ENCODE results near the gene ZNF584.

The ZNF584 gene

DNA sequence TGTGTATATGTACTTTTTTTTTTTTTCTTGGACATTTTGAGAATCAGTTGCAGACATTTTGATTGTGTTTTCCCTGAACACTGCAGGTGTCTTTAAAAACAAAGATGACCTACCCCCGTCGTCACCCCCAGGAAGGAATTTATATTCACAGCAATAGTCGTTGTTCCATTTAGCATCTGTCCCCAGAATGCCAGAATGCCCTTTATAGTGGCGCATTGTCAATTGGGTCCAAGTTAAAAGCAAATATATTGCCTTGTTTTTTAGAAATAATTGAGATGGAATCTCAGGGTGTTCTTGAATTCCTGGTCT lies 14.8 kb upstream of the ZNF584 start:
- POLR2A ChIA-PET, result no interaction called here
- CTCF ChIA-PET, result no interaction called here

DNA sequence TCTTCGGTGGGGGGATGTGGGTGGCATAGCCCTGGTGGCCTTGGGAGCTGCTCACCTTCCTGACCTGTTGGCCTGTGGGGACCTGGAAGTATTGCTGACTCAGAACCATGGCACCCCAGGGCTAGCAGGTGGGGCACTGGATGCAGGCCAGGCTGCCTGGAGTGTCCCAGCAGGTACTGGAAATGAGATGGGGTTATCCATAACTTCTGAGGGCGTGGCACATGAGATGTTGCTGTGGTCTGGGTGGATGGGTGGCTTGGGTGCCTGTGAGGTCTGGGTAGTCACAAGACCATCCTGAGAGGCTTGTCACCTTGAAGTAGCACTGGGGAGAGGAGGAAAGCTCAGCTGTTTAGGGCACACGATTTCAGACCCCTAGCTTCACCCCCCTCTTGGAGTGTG lies 13.6 kb upstream of the ZNF584 start:
- ChIA-PET CTCF (no interaction called here), POLR2A (no interaction called here)
- TF ChIP-seq, protein P1, sequence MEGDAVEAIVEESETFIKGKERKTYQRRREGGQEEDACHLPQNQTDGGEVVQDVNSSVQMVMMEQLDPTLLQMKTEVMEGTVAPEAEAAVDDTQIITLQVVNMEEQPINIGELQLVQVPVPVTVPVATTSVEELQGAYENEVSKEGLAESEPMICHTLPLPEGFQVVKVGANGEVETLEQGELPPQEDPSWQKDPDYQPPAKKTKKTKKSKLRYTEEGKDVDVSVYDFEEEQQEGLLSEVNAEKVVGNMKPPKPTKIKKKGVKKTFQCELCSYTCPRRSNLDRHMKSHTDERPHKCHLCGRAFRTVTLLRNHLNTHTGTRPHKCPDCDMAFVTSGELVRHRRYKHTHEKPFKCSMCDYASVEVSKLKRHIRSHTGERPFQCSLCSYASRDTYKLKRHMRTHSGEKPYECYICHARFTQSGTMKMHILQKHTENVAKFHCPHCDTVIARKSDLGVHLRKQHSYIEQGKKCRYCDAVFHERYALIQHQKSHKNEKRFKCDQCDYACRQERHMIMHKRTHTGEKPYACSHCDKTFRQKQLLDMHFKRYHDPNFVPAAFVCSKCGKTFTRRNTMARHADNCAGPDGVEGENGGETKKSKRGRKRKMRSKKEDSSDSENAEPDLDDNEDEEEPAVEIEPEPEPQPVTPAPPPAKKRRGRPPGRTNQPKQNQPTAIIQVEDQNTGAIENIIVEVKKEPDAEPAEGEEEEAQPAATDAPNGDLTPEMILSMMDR (IDR thresholded peaks at IDR 0.05; ENCODE audit: control extremely low read depth, extremely low read depth, low read depth, missing control alignments), result no peak
- no peak for DNase-seq (ENCODE audit: extremely low spot score)

More for the DNA sequence above, 14.8 kb upstream of the ZNF584 start:
- TF ChIP-seq, protein P1 (IDR thresholded peaks at IDR 0.05; ENCODE audit: control extremely low read depth, extremely low read depth, low read depth, missing control alignments), result no peak
- no peak for DNase-seq (ENCODE audit: extremely low spot score)

DNA sequence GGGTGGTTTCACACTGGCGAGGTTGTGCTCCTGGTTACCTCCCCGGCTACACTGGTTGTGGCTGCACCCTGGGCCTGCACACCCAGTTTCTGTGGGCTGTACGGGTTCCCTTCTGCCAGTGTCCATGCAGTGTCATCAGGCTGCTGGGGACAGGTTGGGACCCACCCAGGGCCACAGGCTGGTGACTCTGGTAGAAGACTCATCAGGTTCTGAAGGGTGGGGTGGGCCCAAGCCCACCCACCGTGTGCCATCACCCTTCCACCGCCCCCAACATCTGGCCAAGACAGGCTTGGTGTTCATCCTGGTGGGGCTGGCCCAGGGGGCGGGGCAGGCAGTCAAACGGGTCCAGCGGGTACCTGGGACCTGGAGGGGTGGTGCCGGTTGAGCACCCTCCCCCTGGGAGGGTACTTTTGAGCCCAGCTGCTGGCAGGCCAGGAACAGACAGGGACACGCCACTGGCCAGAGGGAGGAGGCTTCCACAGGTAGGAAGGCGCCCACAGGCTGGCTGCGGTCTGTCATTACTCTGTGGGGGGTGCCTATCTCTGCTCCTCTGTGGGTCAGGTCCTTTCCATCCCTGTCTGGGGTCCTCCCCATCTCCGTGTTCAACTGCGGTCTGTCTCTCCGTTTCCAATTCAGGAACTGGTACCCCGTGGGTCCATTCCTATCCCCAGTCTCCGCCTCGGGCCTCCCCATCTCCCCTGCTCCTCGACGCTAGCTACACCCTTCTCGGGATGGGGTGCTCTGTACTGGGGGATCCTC lies 13.1 kb upstream of the ZNF584 start, which contains the start of gene RNF225:
Gene RNF225, plus strand, starts transcription at position 437 of the 759 bp plus-strand sequence. CDS start 434 bp downstream, outside the sequence.
- TF ChIP-seq, protein P1 (IDR thresholded peaks at IDR 0.05; ENCODE audit: control extremely low read depth, extremely low read depth, low read depth, missing control alignments), result no peak
- POLR2A ChIA-PET, result no interaction called here
- DNase-seq (ENCODE audit: extremely low spot score), result no peak
- CTCF ChIA-PET, result no interaction called here

DNA sequence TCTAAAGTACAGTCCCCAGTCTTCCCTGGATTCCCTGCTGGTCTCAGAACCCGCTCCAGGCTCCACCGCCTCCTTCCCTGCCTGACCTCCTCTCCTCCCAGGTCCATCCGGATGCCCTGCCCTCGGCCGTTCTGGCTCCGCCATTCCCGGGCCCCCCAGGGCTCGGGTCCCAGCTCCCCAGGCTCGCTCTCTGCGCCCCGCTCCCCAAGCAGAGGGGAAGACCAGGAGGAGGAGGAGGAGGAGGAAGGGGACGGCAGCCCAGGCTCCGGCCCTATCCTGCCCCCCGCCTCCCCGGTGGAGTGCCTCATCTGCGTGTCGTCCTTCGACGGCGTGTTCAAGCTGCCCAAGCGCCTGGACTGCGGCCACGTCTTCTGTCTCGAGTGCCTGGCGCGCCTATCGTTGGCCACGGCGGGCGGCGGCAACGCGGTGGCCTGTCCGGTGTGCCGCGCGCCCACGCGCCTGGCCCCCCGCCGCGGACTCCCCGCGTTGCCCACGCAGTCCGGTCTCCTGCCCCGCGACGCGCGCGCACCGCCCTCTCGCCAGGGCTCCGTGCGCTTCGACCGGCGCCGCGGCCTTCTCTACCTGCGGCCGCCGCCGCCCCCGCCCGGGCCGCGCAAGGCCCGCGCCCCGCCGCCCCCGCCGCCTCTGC lies 12.3 kb upstream of the ZNF584 start:
- CTCF ChIA-PET, result no interaction called here
- TF ChIP-seq, protein P1 (IDR thresholded peaks at IDR 0.05; ENCODE audit: control extremely low read depth, extremely low read depth, low read depth, missing control alignments), result no peak
- no peak for DNase-seq (ENCODE audit: extremely low spot score)
- POLR2A ChIA-PET, result no interaction called here

DNA sequence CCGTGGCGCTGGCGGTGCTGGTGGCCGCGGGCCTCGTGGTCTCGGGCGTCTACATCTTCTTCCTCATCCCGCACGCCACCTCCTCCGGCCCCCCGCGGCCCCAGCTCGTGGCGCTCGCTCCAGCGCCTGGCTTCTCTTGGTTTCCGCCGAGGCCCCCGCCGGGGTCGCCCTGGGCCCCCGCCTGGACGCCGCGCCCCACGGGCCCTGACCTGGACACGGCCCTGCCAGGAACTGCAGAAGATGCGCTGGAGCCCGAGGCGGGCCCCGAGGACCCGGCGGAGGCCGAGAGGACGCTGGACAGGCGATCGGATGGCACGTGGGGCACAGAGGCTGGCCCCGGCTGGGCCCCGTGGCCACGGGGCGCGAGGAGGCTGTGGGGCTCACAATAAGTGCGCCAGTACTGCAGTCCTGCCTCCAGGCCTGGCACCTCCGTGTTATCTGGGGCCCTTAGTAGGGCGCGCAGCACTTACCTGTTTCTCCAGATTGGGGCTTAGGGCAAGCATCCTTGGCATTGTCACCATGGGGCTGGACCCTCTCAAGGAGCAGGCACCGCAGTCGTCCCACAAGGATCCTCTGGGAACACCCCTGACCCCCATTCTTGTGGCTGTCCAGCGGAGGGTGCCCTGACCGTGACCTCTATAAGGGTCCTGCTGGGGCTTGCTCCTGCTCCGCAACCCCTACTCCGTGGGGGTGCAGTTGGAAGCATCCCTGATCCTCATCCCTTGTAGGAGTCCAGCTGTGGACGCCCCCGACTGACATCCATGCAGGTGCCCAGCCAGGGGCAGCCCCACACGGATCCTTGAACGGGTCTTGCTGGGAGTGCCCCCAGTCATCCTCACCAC lies 11.5 kb upstream of the ZNF584 start:
- ChIA-PET POLR2A (no interaction called here), CTCF (no interaction called here)
- DNase-seq (ENCODE audit: extremely low spot score), result no peak
- TF ChIP-seq, protein P1 (IDR thresholded peaks at IDR 0.05; ENCODE audit: control extremely low read depth, extremely low read depth, low read depth, missing control alignments), result no peak

DNA sequence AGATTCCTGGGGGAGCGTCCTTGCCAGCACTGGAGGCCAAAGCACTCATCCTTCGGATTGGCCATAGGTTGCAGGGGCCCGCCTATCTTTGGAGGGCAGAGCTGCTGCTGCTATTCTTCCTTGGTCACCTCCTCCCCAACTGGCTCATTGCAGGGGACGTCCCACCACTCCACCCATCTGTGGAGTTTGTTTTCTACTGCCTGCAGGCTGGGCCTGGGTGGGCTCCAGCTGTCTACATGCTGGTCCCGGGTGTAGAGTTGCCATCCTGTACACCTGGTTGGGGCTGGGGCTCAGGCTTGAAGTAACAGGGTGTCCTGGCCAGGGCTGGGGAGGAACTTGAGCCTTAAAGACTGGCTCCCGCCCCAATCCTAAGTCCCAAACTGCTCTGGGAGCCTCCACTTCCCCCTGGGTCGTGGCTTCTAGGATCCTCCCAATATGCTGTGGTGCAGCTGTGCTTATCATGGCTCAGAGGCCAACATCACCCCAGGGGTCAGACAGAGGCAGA lies 10.9 kb upstream of the ZNF584 start:
- no peak for DNase-seq (ENCODE audit: extremely low spot score)
- CTCF ChIA-PET, result no interaction called here
- POLR2A ChIA-PET, result no interaction called here
- TF ChIP-seq, protein P1 (IDR thresholded peaks at IDR 0.05; ENCODE audit: control extremely low read depth, extremely low read depth, low read depth, missing control alignments), result no peak
